Hepatocyte (in vitro differentiated cells): ENCODE results near the gene CTSH.

Experiments used
- EZH2 ChIP-seq: fragments of 200-600 bp; sonication (generic); IDR thresholded peaks from 2 replicates; pipeline ENCODE4 v1.6.1; 2016; ENCODE audit warnings: antibody characterized with exemption, mild to moderate bottlenecking, borderline replicate concordance
- EZH2phosphoT487 ChIP-seq: fragments of 200-600 bp; sonication (generic); IDR thresholded peaks from one replicate; pipeline ENCODE4 v1.6.1; 2018; ENCODE audit warnings: antibody characterized with exemption, mild to moderate bottlenecking, low read depth, moderate library complexity; ENCODE audit not compliant: unreplicated experiment, severe bottlenecking
- TF ChIP-seq, protein P1 (sequence below): fragments of 200-600 bp; sonication (generic); IDR thresholded peaks from 2 replicates; pipeline ENCODE4 v1.5.1; 2016; ENCODE audit warnings: antibody characterized with exemption, mild to moderate bottlenecking; ENCODE audit not compliant: poor library complexity

DNA sequence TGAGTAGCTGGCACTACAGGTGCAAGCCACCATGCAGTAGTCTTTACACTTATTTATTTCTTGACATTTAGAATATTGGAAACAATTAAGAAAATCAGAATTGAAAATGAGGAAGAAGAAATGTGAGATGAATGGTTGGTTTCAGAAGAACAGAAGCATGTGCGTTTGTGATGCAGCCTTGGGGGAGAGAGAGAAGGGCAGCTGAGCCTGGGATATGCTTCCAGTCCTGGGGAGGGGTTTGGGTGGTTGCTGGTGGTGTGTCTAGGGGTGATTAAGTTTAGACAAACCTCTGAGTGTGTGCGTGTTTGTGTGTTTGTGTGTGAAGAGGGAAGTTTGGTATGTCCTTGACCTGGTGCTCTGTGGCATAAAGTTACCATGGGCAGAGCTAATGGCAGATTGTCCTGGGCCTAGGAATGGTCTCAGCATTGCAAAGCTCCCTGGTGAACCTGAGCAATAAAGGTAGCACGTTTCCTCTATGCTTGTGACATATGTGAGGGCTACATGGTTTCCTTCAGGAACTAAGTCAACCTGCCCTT lies 35.6 kb downstream of the CTSH start:
- TF ChIP-seq, protein P1, sequence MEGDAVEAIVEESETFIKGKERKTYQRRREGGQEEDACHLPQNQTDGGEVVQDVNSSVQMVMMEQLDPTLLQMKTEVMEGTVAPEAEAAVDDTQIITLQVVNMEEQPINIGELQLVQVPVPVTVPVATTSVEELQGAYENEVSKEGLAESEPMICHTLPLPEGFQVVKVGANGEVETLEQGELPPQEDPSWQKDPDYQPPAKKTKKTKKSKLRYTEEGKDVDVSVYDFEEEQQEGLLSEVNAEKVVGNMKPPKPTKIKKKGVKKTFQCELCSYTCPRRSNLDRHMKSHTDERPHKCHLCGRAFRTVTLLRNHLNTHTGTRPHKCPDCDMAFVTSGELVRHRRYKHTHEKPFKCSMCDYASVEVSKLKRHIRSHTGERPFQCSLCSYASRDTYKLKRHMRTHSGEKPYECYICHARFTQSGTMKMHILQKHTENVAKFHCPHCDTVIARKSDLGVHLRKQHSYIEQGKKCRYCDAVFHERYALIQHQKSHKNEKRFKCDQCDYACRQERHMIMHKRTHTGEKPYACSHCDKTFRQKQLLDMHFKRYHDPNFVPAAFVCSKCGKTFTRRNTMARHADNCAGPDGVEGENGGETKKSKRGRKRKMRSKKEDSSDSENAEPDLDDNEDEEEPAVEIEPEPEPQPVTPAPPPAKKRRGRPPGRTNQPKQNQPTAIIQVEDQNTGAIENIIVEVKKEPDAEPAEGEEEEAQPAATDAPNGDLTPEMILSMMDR: no peak
- TF ChIP-seq EZH2: no peak
- TF ChIP-seq EZH2phosphoT487: no peak
